Tibial artery (tissue), 4 donors: ENCODE measurements around the gene MRPL14.

Source experiments
- DNase-seq, 2 donors: peaks; one replicate each; pipeline ENCODE4 v3.0.0-alpha.2; 2019
- H3K27ac ChIP-seq, 2 donors: fragments of 200-600 bp; sonication (generic) in 1 of 2; 1 replicate in 1 of 2; 2 replicates in 1 of 2; pipeline ENCODE4 v1.5.1; 2018 to 2019; ENCODE audit warnings: mild to moderate bottlenecking in 1 of 2
- H3K27me3 ChIP-seq, 2 donors: fragments of 200-600 bp; sonication (generic) in 1 of 2; one replicate each; pipeline versions ENCODE4 v1.5.1 to v1.6.0; 2016 to 2019
- H3K36me3 ChIP-seq, 3 donors: fragments of 200-600 bp; sonication (generic) in 2 of 3; one replicate each; pipeline ENCODE4 v1.5.1; 2016 to 2019; ENCODE audit warnings: mild to moderate bottlenecking in 2 of 3
- H3K4me1 ChIP-seq, 4 donors: fragments of 200-600 bp; sonication (generic) in 2 of 4; 1 replicate in 3 of 4; 2 replicates in 1 of 4; pipeline ENCODE4 v1.5.1; 2016 to 2019
- H3K4me3 ChIP-seq, 2 donors: fragments of 200-600 bp; sonication (generic) in 1 of 2; 1 replicate in 1 of 2; 2 replicates in 1 of 2; pipeline ENCODE4 v1.5.1; 2018 to 2019; ENCODE audit warnings: mild to moderate bottlenecking in 2 of 2
- H3K9me3 ChIP-seq, 3 donors: fragments of 200-600 bp; sonication (generic) in 1 of 3; one replicate each; pipeline ENCODE4 v1.5.1; 2016 to 2019
- CTCF ChIP-seq, 2 experiments: fragments of 200-600 bp in 1 of 2; fragments of 450-650 bp in 1 of 2; IDR thresholded peaks; one replicate each; pipeline ENCODE4 v1.5.1; 2017 to 2019; ENCODE audit warnings: antibody characterized with exemption in 2 of 2, mild to moderate bottlenecking in 1 of 2, moderate library complexity in 1 of 2
- intact Hi-C: fragments of 100-400 bp; cut with DNase I; formaldehyde crosslinking; loops from one replicate; pipeline ENCODE4 v1.15.0; 2023; ENCODE audit warnings: low total_unique reads

MRPL14 gene

GRCh38 chr6:44162876-44163625 lies 35.8 kb upstream of the MRPL14 start:
- Histone ChIP-seq H3K27ac (no peak overlapping the region), H3K4me3 (no peak overlapping the region), H3K27me3 (peaks cover 0 to 27% of the 10 kb centered on the region in 2 donors), H3K9me3 (no peaks in the 10 kb centered on the region), H3K4me1 (no peaks in the 10 kb centered on the region), H3K36me3 (no peaks in the 10 kb centered on the region)
- no peak for DNase-seq
- intact Hi-C loops: no loop called here
- no peak for TF ChIP-seq CTCF (IDR thresholded peaks at IDR 0.05)

GRCh38 chr6:44161997-44162338 lies 34.7 kb upstream of the MRPL14 start:
- H3K9me3 ChIP-seq: no peaks in the 10 kb centered on the region
- no peak overlapping the region for H3K27ac ChIP-seq
- intact Hi-C loops: no loop called here
- H3K4me3 ChIP-seq: no peak overlapping the region
- no peaks in the 10 kb centered on the region for H3K36me3 ChIP-seq
- H3K4me1 ChIP-seq: no peaks in the 10 kb centered on the region
- DNase-seq: no peak
- H3K27me3 ChIP-seq: peaks cover 0 to 27% of the 10 kb centered on the region in 2 donors
- TF ChIP-seq CTCF (IDR thresholded peaks at IDR 0.05): no peak

DNA sequence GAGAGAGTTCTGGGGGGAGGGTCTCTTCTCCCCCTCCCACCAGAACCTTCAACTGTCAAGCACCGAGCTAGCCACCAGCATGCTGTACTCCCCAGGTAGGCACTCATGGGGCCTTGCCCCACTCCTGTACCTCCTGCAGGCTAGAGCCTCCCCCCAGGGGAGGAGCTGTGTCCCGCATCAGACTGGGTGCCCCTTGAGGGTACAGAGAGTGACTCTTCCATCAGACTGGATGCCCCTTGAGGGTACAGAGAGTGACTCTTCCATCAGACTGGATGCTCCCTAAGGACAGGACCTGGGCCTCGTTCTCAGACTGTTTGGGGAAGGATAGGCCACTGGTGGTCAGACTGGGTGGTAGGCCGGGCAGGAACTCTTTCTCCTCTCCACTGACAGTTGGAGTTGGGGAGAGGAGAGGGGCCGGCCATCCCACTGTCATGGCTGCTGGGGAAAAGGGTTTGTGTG lies 31.5 kb upstream of the MRPL14 start, which contains the start of gene CAPN11:
Gene CAPN11 (plus strand): TSS at position 51 of the 459 bp plus-strand sequence. CDS start 29 bp downstream, at position 80.
- intact Hi-C loops: no loop called here

DNA sequence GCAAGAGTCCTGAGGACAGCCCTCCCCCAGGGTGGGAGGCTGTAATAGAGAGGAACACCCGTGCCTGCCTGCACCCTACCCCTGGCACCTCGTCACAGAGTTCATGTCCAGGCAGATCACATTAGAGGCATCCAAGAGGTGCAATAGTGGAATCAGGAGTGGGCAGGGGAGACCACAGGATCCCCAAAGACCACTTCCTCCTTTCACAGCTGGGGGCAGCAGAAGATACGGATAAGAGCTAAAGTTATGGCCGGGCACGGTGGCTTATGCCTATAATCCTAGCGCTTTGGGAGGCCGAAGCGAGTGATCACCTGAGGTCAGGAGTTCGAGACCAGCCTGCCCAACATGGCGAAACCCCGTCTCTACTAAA lies 29.9 kb upstream of the MRPL14 start:
- Histone ChIP-seq H3K27me3 (no peaks in the 10 kb centered on the region), H3K4me3 (no peak overlapping the region), H3K36me3 (peaks cover 0 to 27% (median 0%) of the 10 kb centered on the region in 3 donors), H3K4me1 (no peaks in the 10 kb centered on the region), H3K27ac (no peak overlapping the region), H3K9me3 (no peaks in the 10 kb centered on the region)
- intact Hi-C loops: no loop called here
- no peak for DNase-seq
- no peak for TF ChIP-seq CTCF (IDR thresholded peaks at IDR 0.05)

More for the DNA sequence above, 31.5 kb upstream of the MRPL14 start, which contains the start of gene CAPN11:
- no peaks in the 10 kb centered on the region for H3K9me3 ChIP-seq
- H3K27ac ChIP-seq: no peak within 1 kb of the TSS
- TF ChIP-seq CTCF (IDR thresholded peaks at IDR 0.05): no peak
- H3K27me3 ChIP-seq: peaks cover 0 to 14% of the 10 kb centered on the region in 2 donors
- DNase-seq: no peak
- H3K36me3 ChIP-seq: peaks cover 0 to 13% (median 0%) of the 10 kb centered on the region in 3 donors
- no peaks in the 10 kb centered on the region for H3K4me1 ChIP-seq
- no peak within 1 kb of the TSS for H3K4me3 ChIP-seq

GRCh38 chr6:44156494-44157151 lies 29.4 kb upstream of the MRPL14 start:
- no peak overlapping the region for H3K4me3 ChIP-seq
- H3K9me3 ChIP-seq: no peaks in the 10 kb centered on the region
- no peak for TF ChIP-seq CTCF (IDR thresholded peaks at IDR 0.05)
- H3K4me1 ChIP-seq: peaks cover 0 to 4% (median 2%) of the 10 kb centered on the region in 4 donors
- DNase-seq: no peak
- H3K27me3 ChIP-seq: no peaks in the 10 kb centered on the region
- H3K36me3 ChIP-seq: peaks cover 0 to 27% (median 0%) of the 10 kb centered on the region in 3 donors
- H3K27ac ChIP-seq: no peak overlapping the region
- intact Hi-C loops: no loop called here
